Fibroblast of the aortic adventitia (primary cell): ENCODE results near the gene AARS2. TPM values are rescaled to one million over a fixed set of nuclear protein-coding genes. Genes with fewer than 3 reads are reported as not detected.

Experiments
- DNase-seq: peaks from one replicate; pipeline ENCODE4 v3.0.0-alpha.2; 2010; ENCODE audit warnings: low read depth
- H3K4me3 ChIP-seq: 2 replicates; pipeline ENCODE4 v1.5.1; 2011; ENCODE audit warnings: low read depth, mild to moderate bottlenecking, control low read depth, low read length, moderate library complexity
- CTCF ChIP-seq: IDR thresholded peaks from 2 replicates; pipeline ENCODE4 v1.5.1; 2011; ENCODE audit warnings: mild to moderate bottlenecking, low read length, control low read depth, inconsistent platforms; ENCODE audit not compliant: insufficient read depth
- total RNA-seq: library from RNA; depleted of rRNA; stranded (reverse); fragments of >200 nt; gene quantifications from 2 replicates; pipeline ENCODE4 v1.2.3, GENCODE V29; 2012; ENCODE audit warnings: low replicate concordance

Gene AARS2
- total RNA-seq, 1 donor = 12.7 TPM

GRCh38 chr6:44307217-44307616, 5.9 kb downstream of the AARS2 start:
- no peak overlapping the region for H3K4me3 ChIP-seq
- no peak for TF ChIP-seq CTCF
- no peak for DNase-seq

GRCh38 chr6:44306710-44307109, 6.4 kb downstream of the AARS2 start:
- no peak overlapping the region for H3K4me3 ChIP-seq
- no peak for TF ChIP-seq CTCF
- DNase-seq = no peak

- no peak overlapping the region for H3K4me3 ChIP-seq
- DNase-seq = no peak
- TF ChIP-seq CTCF = no peak
These were observed 7.9 kb downstream of the AARS2 start for GRCh38 chr6:44305200-44305725.

GRCh38 chr6:44304282-44305199, 8.6 kb downstream of the AARS2 start:
- DNase-seq = peak; percentile 28
- no peak overlapping the region for H3K4me3 ChIP-seq
- peak; percentile 78 for TF ChIP-seq CTCF

GRCh38 chr6:44303842-44304241, 9.3 kb downstream of the AARS2 start:
- DNase-seq = no peak
- no peak overlapping the region for H3K4me3 ChIP-seq
- no peak for TF ChIP-seq CTCF

GRCh38 chr6:44302856-44303255, 10.3 kb downstream of the AARS2 start:
- no peak for TF ChIP-seq CTCF
- no peak for DNase-seq

More at GRCh38 chr6:44302856-44303255, 10.3 kb downstream of the AARS2 start:
- H3K4me3 ChIP-seq = no peak overlapping the region
